Endothelial cell of umbilical vein (primary cell): ENCODE measurements around the gene SCUBE3. TPM values are rescaled to one million over a fixed set of nuclear protein-coding genes. Genes with fewer than 3 reads are reported as not detected.

Source experiments
- BruUV-seq: library from RNA; stranded (reverse); fragments of 400-500 nt; replicated peaks from 2 replicates; lab custom pipeline; 2021; lab: Mats Ljungman, UMichigan
- CTCF ChIA-PET: fragments of 300-600, 350-600 bp; sonication (Branson Sonifier 250); formaldehyde crosslinking; loops from one replicate; lab custom pipeline; 2021; ENCODE audit warnings: antibody characterized with exemption, inconsistent platforms; lab: Charles Lee
- POLR2A ChIA-PET: fragments of 300-600, 350-600 bp; sonication (Branson Sonifier 250); formaldehyde crosslinking; loops from one replicate; lab custom pipeline; 2021; ENCODE audit warnings: antibody characterized with exemption, inconsistent platforms; lab: Charles Lee
- DNase-seq: peaks from one replicate; pipeline ENCODE4 v3.0.0-alpha.2; 2011; ENCODE audit warnings: low read depth, low spot score
- FAIRE-seq: peaks from 2 replicates; lab custom pipeline; 2011; peaks lifted over from hg19 to GRCh38; lab: Jason Lieb, UNC
- H2AFZ ChIP-seq: 2 replicates; pipeline ENCODE4 v1.6.0; 2012; ENCODE audit warnings: low read depth, low read length, control low read depth, inconsistent platforms
- H3K27ac ChIP-seq: 2 replicates; pipeline ENCODE4 v1.5.1; 2011; ENCODE audit warnings: low read depth, mild to moderate bottlenecking, control low read depth, low read length, moderate library complexity; ENCODE audit not compliant: insufficient read depth
- H3K27me3 ChIP-seq, 2 experiments: 2 replicates each; pipeline versions ENCODE4 v1.6.0 to v1.6.1; 2011; ENCODE audit warnings: low read length in 2 of 2, mixed read lengths in 1 of 2; ENCODE audit not compliant: control insufficient read depth in 2 of 2, insufficient read depth in 2 of 2
- H3K36me3 ChIP-seq, 2 experiments: 2 replicates in 1 of 2; 3 replicates in 1 of 2; pipeline ENCODE4 v1.5.1; 2011; ENCODE audit warnings: low read length in 2 of 2, mild to moderate bottlenecking in 1 of 2, moderate library complexity in 1 of 2; ENCODE audit not compliant: control insufficient read depth in 2 of 2, insufficient read depth in 2 of 2; ENCODE audit errors: extremely low read depth in 1 of 2
- H3K4me1 ChIP-seq: 3 replicates; pipeline ENCODE4 v1.5.1; 2011; ENCODE audit warnings: mild to moderate bottlenecking, low read length; ENCODE audit not compliant: control insufficient read depth, insufficient read depth; ENCODE audit errors: extremely low read depth
- H3K4me2 ChIP-seq: 2 replicates; pipeline ENCODE4 v1.6.1; 2011; ENCODE audit warnings: low read length, control low read depth, mixed read lengths; ENCODE audit not compliant: insufficient read depth
- H3K4me3 ChIP-seq, 3 experiments: fragments of 200-600 bp in 1 of 3; sonication (generic), shearing (Covaris generic) in 1 of 3; replicated peaks in 1 of 3; 2 replicates each; pipeline ENCODE4 v1.5.1; 2011 to 2016; ENCODE audit warnings: control low read depth in 3 of 3, low read length in 3 of 3, mild to moderate bottlenecking in 2 of 3, inconsistent platforms in 1 of 3, low read depth in 1 of 3, moderate library complexity in 1 of 3; ENCODE audit not compliant: insufficient read depth in 1 of 3
- H3K79me2 ChIP-seq: 2 replicates; pipeline ENCODE4 v1.6.0; 2012; ENCODE audit warnings: low read length, inconsistent platforms; ENCODE audit not compliant: control insufficient read depth, insufficient read depth
- H3K9ac ChIP-seq: replicated peaks from 2 replicates; pipeline ENCODE3; 2011; ENCODE audit warnings: low read length, control low read depth; ENCODE audit not compliant: insufficient read depth; ENCODE audit errors: extremely low read depth
- H3K9me1 ChIP-seq: replicated peaks from 3 replicates; pipeline ENCODE4 v1.6.0; 2011; ENCODE audit warnings: mild to moderate bottlenecking, low read length; ENCODE audit not compliant: control insufficient read depth, insufficient read depth; ENCODE audit errors: extremely low read depth
- H3K9me3 ChIP-seq: replicated peaks from 2 replicates; pipeline ENCODE4 v1.5.1; 2012; ENCODE audit warnings: low read length, inconsistent platforms; ENCODE audit not compliant: control insufficient read depth, insufficient read depth
- H4K20me1 ChIP-seq: replicated peaks from 2 replicates; pipeline ENCODE3; 2011; ENCODE audit warnings: mild to moderate bottlenecking, low read length; ENCODE audit not compliant: control insufficient read depth, insufficient read depth; ENCODE audit errors: extremely low read depth
- EZH2 ChIP-seq: IDR thresholded peaks from 2 replicates; pipeline ENCODE4 v1.6.1; 2012; ENCODE audit warnings: borderline replicate concordance, low read depth, mild to moderate bottlenecking, moderate library complexity, low read length, inconsistent platforms; ENCODE audit not compliant: severe bottlenecking
- GATA2 ChIP-seq: IDR thresholded peaks from 2 replicates; pipeline ENCODE4 v1.7.0; 2011; ENCODE audit warnings: low read depth, mild to moderate bottlenecking, moderate library complexity, mixed read lengths, low read length; ENCODE audit not compliant: insufficient read length, insufficient read depth
- JUN ChIP-seq: IDR thresholded peaks from 2 replicates; pipeline ENCODE4 v1.6.1; 2011; ENCODE audit warnings: borderline replicate concordance, low read depth; ENCODE audit not compliant: insufficient read length, insufficient read depth
- MYC ChIP-seq: IDR thresholded peaks from one replicate; pipeline ENCODE4 v1.6.1; 2011; ENCODE audit warnings: mild to moderate bottlenecking, low read depth, low read length
- POLR2A ChIP-seq: IDR thresholded peaks from 2 replicates; pipeline ENCODE4 v1.6.1; 2012; ENCODE audit warnings: low read depth, mild to moderate bottlenecking, control low read depth, low read length
- POLR2AphosphoS5 ChIP-seq: IDR thresholded peaks from 2 replicates; pipeline ENCODE4 v1.6.1; 2012; ENCODE audit warnings: low read depth, mild to moderate bottlenecking, control low read depth, low read length, moderate library complexity; ENCODE audit not compliant: insufficient read depth
- dilution Hi-C: fragments of 300-500 bp; cut with MboI; formaldehyde crosslinking; loops from one replicate; pipeline ENCODE4 v1.15.0; 2019; ENCODE audit warnings: low sequenced_read_pairs; ENCODE audit not compliant: extremely low pct_ligation_motif_present
- intact Hi-C: fragments of 100-400 bp; cut with micrococcal nuclease; formaldehyde crosslinking; loops from one replicate; pipeline ENCODE4 v1.10.0; 2022
- polyA plus RNA-seq, 4 experiments: library from polyadenylated mRNA; depleted of rRNA in 3 of 4; stranded (reverse) in 3 of 4; unstranded in 1 of 4; fragments of >200 nt; gene quantifications; 2 replicates each; pipeline versions ENCODE4 v1.2.1 to v1.2.3, GENCODE V29; 2011 to 2012; ENCODE audit warnings: missing spikeins in 1 of 4
- total RNA-seq: library from RNA; stranded (reverse); gene quantifications from 2 replicates; pipeline ENCODE4 v1.2.3, GENCODE V29; 2021
- TF ChIP-seq, protein P1 (sequence below), 2 donors: IDR thresholded peaks; 1 replicate in 1 of 2; 2 replicates in 1 of 2; pipeline ENCODE4 v1.5.1; 2011; ENCODE audit warnings: low read length in 2 of 2, mild to moderate bottlenecking in 2 of 2, moderate library complexity in 2 of 2, control low read depth in 1 of 2, inconsistent platforms in 1 of 2, low read depth in 1 of 2; ENCODE audit not compliant: insufficient read depth in 1 of 2; ENCODE audit errors: extremely low read depth in 1 of 2
- TF ChIP-seq, protein P2 (sequence below): IDR thresholded peaks from 2 replicates; pipeline ENCODE4 v1.6.1; 2011; ENCODE audit not compliant: insufficient read depth, insufficient read length

Gene SCUBE3
- total and polyA plus RNA-seq, 2 donors (not counting 3 experiments of a cell fraction or from before 2014, with no cell fraction given) = 1.1 to 1.5 TPM

DNA sequence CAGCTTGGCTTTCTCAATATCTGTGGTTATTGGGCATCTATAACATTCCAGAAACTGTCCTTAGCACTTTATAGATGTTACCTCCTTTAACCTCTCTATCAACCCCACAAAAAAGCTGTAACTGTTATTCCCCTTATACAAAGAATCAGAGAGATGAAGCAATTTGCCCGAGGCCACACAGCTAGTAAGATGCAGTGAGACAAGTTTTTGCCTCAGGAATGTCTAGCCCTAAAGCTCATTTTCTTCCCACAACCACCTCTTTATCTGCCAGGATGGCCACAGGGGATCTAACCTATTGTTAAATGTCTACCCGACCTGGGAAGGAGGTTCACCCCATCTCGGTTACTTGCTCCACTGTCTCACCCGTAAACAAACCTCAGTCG lies 40.7 kb upstream of the SCUBE3 start:
- H3K9ac ChIP-seq = no peak overlapping the region
- no peak overlapping the region for H3K4me3 ChIP-seq
- TF ChIP-seq POLR2A = no peak
- TF ChIP-seq GATA2 = no peak
- no peak for TF ChIP-seq EZH2
- no peak for TF ChIP-seq MYC
- no peak for TF ChIP-seq JUN
- no TSS peak for BruUV-seq
- FAIRE-seq = no peak
- CTCF ChIA-PET = interaction anchor here (0.9 to 4.0 kb wide), 4 partner anchors 11 to 31 kb away, joined by 3 to 10 read pairs (median 3); no protein-coding TSS in a partner anchor
- no peak overlapping the region for H2AFZ ChIP-seq
- no peaks in the 10 kb centered on the region for H3K9me1 ChIP-seq
- H3K9me3 ChIP-seq = no peaks in the 10 kb centered on the region
- H3K27me3 ChIP-seq = peaks cover 3 to 6% of the 10 kb centered on the region in 2 experiments
- H3K4me2 ChIP-seq = no peak overlapping the region
- DNase-seq = no peak
- no peaks in the 10 kb centered on the region for H4K20me1 ChIP-seq
- H3K79me2 ChIP-seq = no peaks in the 10 kb centered on the region
- H3K4me1 ChIP-seq = no peaks in the 10 kb centered on the region
- POLR2A ChIA-PET = no interaction called here
- H3K36me3 ChIP-seq = no peaks in the 10 kb centered on the region
- intact Hi-C loops (no loop called here), dilution Hi-C loops (no loop called here)
- H3K27ac ChIP-seq = no peak overlapping the region

DNA sequence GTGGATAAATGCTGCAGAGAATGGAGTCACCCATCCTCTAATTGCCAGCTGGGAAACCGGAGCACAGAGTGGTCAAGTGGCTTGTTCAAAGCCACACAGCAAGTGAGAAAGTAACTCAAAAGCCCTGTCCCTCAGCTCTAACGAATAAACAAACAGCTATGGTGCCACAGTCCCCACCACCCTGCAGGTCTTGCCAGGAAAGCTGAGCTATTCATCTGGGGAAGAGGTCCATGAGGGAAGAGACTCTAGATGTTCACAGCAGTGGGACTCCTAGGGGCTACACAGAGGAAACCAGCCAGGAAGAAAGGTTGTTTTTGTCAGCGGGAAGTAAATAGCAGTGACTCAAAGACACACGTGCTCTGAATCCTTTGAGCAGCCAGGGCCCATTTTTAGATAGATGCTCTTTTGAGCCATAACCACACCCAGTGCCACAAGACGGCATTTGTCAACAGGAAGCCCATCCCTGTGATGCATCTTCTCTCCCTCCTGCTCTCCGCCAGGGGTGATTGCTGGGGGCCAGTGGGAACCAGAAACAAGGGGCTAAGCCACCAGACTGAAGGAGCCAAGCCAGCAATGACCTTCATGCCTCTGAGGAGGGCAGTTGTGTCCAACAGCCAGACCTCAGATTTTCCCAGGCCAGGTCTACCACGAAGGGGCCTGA lies 40.2 kb upstream of the SCUBE3 start:
- no TSS peak for BruUV-seq
- Histone ChIP-seq H3K4me1 (no peaks in the 10 kb centered on the region), H3K4me3 (no peak overlapping the region), H3K36me3 (no peaks in the 10 kb centered on the region), H3K27me3 (peaks cover 2 to 3% of the 10 kb centered on the region in 2 experiments), H3K79me2 (no peaks in the 10 kb centered on the region), H4K20me1 (no peaks in the 10 kb centered on the region), H3K9me3 (no peaks in the 10 kb centered on the region), H3K9me1 (no peaks in the 10 kb centered on the region), H2AFZ (peak overlapping the region; percentile 21), H3K27ac (no peak overlapping the region), H3K4me2 (no peak overlapping the region), H3K9ac (no peak overlapping the region)
- intact Hi-C loops = no loop called here
- ChIA-PET POLR2A (no interaction called here), CTCF (interaction anchor here (0.9 to 4.0 kb wide), 4 partner anchors 11 to 30 kb away, joined by 3 to 10 read pairs (median 3); no protein-coding TSS in a partner anchor)
- TF ChIP-seq EZH2 (no peak), POLR2A (no peak), POLR2AphosphoS5 (no peak), GATA2 (no peak), JUN (no peak), MYC (no peak)
- TF ChIP-seq, protein P1, sequence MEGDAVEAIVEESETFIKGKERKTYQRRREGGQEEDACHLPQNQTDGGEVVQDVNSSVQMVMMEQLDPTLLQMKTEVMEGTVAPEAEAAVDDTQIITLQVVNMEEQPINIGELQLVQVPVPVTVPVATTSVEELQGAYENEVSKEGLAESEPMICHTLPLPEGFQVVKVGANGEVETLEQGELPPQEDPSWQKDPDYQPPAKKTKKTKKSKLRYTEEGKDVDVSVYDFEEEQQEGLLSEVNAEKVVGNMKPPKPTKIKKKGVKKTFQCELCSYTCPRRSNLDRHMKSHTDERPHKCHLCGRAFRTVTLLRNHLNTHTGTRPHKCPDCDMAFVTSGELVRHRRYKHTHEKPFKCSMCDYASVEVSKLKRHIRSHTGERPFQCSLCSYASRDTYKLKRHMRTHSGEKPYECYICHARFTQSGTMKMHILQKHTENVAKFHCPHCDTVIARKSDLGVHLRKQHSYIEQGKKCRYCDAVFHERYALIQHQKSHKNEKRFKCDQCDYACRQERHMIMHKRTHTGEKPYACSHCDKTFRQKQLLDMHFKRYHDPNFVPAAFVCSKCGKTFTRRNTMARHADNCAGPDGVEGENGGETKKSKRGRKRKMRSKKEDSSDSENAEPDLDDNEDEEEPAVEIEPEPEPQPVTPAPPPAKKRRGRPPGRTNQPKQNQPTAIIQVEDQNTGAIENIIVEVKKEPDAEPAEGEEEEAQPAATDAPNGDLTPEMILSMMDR (IDR thresholded peaks at IDR 0.05; ENCODE audit: extremely low read depth in 1 of 2, insufficient read depth in 1 of 2, low read depth in 1 of 2, low read length in 2 of 2) = no peak
- TF ChIP-seq, protein P2, sequence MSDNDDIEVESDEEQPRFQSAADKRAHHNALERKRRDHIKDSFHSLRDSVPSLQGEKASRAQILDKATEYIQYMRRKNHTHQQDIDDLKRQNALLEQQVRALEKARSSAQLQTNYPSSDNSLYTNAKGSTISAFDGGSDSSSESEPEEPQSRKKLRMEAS = no peak
- no peak for DNase-seq
- dilution Hi-C loops = no loop called here
- FAIRE-seq = no peak
